NCI-H2227 (cell line): Measurements from ENCODE around the gene RAD18.

Source experiments
- DNase-seq: peaks from one replicate; lab custom pipeline; 2025; ENCODE audit not compliant: unreplicated experiment; lab: John Stamatoyannopoulos, UW

RAD18 gene

GRCh38 chr3:8966150-8966819, 3.0 kb upstream of the RAD18 start:
- no peak for DNase-seq

DNA sequence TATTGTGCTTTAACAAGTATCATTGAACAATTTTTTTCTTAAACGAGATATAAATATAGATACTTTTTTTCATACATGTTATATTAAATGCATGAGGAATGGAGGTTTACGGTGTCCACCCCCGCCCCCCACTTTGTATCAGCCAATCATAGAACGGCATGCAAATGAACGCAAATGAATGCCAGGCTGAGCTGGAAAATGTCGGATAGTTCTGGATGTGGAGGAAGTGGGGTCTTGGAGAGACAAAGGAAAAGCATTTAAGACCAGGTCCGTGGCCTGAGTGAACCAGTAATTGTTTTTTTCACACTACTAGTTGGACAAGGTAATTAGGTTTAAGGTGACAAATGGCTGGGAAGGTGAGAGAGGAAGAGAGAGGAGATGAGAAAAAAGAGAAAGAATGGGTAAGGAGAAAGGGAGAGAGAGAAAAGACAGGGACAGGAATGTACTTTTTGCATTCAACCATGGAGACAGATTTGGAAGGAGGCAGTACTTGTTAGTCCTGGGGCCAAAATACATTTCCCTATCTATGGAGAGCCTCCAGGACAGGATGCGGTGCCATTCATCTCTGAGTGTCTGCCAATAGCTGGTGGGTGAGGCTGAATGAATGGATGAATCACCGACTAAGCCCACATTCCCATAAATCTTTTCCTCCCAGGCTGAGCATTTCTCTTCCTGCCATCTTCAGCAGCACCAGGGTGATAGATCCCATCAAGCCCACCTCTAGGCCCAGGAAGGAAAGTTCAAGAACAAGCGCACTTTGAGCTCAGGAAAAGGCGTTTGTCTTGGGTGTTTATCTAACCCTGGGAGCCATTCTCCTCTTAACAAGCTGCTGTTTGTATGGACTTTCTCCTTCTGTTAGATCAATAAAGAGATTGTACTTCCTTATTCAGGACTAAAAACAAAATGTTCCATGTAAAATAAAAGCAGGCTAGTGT, 1.4 kb upstream of the RAD18 start:
- no peak for DNase-seq

- no peak for DNase-seq
These were observed 928 bp downstream of the RAD18 start for GRCh38 chr3:8962226-8962861.

GRCh38 chr3:8959668-8960067, 3.6 kb downstream of the RAD18 start:
- no peak for DNase-seq

GRCh38 chr3:8954938-8955763, 8.1 kb downstream of the RAD18 start:
- no peak for DNase-seq

GRCh38 chr3:8953313-8953712, 10.0 kb downstream of the RAD18 start:
- no peak for DNase-seq

- no peak for DNase-seq
These were observed 11.1 kb downstream of the RAD18 start for GRCh38 chr3:8952130-8952529.

GRCh38 chr3:8945890-8946600, 17.2 kb downstream of the RAD18 start:
- no peak for DNase-seq

GRCh38 chr3:8942746-8943488, 20.4 kb downstream of the RAD18 start:
- no peak for DNase-seq

GRCh38 chr3:8942115-8942514, 21.2 kb downstream of the RAD18 start:
- no peak for DNase-seq

GRCh38 chr3:8938021-8938420, 25.3 kb downstream of the RAD18 start:
- peak; percentile 7 for DNase-seq

DNA sequence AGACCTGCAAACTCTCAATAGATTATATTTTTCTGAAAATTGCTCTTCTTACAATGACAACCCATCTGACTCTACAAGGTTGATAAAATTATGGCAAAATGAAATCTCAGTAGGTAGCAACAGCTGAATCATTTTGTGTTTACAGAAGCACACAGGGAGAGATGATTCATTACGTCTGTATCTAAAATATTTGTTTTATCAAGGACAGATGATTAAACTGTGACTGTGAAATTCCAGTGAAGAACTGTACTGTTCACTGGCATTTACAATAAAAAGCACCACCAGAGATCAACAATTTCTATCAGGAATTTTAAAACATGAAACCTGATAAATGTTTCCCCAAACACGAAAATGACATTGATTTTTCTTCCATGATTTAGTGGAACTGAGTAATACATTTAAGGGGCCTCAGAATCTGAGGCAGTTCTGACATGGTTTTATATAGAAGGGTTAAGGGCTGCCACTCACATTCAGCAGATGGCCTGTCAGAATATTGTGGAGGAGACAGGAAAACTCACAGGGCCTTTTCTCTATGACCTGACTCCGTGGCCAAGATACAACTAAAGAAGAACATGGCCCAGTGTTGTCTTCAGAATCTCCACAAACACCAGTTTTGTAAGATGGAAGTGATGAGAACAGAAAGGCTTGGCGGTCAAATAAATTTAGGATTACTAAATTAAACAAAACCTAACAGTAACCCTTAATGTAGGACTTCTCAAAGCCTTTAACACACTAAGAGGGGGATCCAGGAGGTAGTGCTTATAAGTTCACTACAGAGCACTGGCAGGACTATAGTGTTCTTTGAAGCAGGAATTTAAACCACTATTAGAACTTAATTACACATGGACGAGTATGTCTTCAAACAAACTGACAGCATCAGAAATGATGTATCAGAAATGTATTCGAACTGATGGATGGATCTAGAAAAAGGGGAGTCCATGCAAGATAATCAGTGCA, 25.9 kb downstream of the RAD18 start:
- no peak for DNase-seq

- no peak for DNase-seq
These were observed 30.8 kb downstream of the RAD18 start for GRCh38 chr3:8932507-8932906.

GRCh38 chr3:8931342-8931741, 31.9 kb downstream of the RAD18 start:
- DNase-seq, result no peak

DNA sequence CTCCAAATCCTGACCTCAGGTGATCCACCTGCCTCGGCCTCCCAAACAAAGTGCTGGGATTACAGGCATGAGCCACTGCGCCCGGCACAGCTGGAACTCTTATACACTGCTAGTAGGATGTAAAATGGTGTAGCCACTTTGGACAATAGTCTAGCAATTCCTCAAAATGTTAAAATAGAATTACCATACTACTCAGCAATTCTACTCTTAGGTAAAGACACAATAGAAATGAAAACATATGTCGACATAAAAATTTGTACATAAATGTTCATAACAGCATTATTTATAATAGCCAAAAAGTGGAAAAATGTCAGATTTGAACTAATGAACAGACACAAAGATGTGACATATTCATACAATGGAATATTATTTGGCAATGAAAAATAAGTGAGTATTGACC, 33.4 kb downstream of the RAD18 start:
- no peak for DNase-seq

- no peak for DNase-seq
These were observed 48.8 kb downstream of the RAD18 start for GRCh38 chr3:8914491-8914890.

- no peak for DNase-seq
These were observed 51.5 kb downstream of the RAD18 start for GRCh38 chr3:8911781-8912180.

GRCh38 chr3:8909160-8909559, 54.1 kb downstream of the RAD18 start:
- DNase-seq, result no peak

GRCh38 chr3:8903191-8903590, 60.1 kb downstream of the RAD18 start:
- no peak for DNase-seq
